Activated T-helper 17 cell treated with anti-CD3 and anti-CD28 coated beads, Interleukin-2, amount 50 U/mL, for 72 hours (primary cell): ENCODE results near the gene LRRK1. TPM values are rescaled to one million over a fixed set of nuclear protein-coding genes. Genes with fewer than 3 reads are reported as not detected.
A peak's percentile ranks its signal among the peaks of the same experiment; 100 is the strongest.

Experiments used
- ATAC-seq: fragments of 150-1000 bp; cut with Tn5 transposase; replicated peaks from 2 replicates; pipeline ENCODE4 v1.10.0; 2021; ENCODE audit warnings: mild to moderate bottlenecking, moderate library complexity
- H3K27ac Mint-ChIP-seq: one replicate; pipeline ENCODE4 v1.8.0; 2022; ENCODE audit warnings: mixed read lengths
- H3K27me3 Mint-ChIP-seq: one replicate; pipeline ENCODE4 v1.8.0; 2022; ENCODE audit warnings: mixed read lengths
- H3K36me3 Mint-ChIP-seq: one replicate; pipeline ENCODE4 v1.8.0; 2022; ENCODE audit warnings: low read depth, mild to moderate bottlenecking, mixed read lengths
- H3K4me1 Mint-ChIP-seq: one replicate; pipeline ENCODE4 v1.8.0; 2022; ENCODE audit warnings: mixed read lengths
- H3K4me3 Mint-ChIP-seq: one replicate; pipeline ENCODE4 v1.8.0; 2022; ENCODE audit warnings: mild to moderate bottlenecking, mixed read lengths
- H3K9me3 Mint-ChIP-seq: one replicate; pipeline ENCODE4 v1.8.0; 2022; ENCODE audit warnings: mixed read lengths
- total RNA-seq, 2 donors: library from RNA; stranded (reverse); gene quantifications; one replicate each; pipeline ENCODE4 v1.2.3, GENCODE V29; 2022

The LRRK1 gene
- total RNA-seq, 2 donors from 2014 or later = 0.74 to 0.82 TPM

DNA sequence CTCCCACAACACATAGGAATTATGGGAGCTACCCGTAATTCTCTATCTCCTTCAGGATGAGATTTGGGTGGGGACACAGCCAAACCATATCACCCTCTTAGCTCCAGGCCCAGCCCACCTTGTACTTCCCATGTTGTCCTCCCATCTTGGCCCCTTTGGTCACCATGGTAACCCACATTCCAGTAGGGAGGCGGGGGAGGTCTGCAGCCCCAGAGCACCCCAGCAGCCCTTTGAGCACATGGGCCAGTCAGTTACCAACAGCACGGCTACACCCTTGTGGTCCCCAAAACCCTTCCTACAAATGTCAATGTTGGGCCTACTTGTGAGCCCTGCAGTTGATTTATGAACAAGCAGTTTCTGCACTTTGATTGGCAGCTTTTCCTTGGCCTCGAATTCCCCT, 84.5 kb downstream of the LRRK1 start:
- no peak for ATAC-seq
- peaks cover 19% of the 10 kb centered on the region for H3K27me3 Mint-ChIP-seq
- peaks cover 7% of the 10 kb centered on the region for H3K4me1 Mint-ChIP-seq
- no peak overlapping the region for H3K27ac Mint-ChIP-seq
- H3K9me3 Mint-ChIP-seq = no peaks in the 10 kb centered on the region
- no peaks in the 10 kb centered on the region for H3K36me3 Mint-ChIP-seq
- no peak overlapping the region for H3K4me3 Mint-ChIP-seq

DNA sequence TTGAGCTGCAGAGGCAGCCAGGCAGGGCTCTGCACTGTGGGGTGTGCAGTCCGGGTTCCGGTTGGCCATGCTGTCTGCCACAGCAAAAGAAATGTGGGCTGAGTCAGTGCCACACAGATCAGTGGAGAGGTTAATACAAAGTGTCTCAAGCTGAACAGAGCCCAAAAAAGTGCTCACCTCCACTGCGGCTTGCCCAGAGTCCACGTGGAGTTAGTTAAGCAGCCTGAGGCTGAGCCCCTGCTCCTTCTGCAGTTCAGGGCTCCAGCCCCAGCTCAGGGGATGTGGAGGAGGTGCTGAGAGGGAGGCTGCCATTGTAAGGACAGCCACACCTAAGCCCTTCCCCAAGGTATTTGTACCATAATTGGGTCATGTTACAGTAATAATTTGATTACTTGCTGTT, 85.3 kb downstream of the LRRK1 start:
- Mint-ChIP-seq H3K36me3 (no peaks in the 10 kb centered on the region), H3K27ac (no peak overlapping the region), H3K27me3 (peaks cover 15% of the 10 kb centered on the region), H3K9me3 (no peaks in the 10 kb centered on the region), H3K4me1 (peaks cover 7% of the 10 kb centered on the region), H3K4me3 (no peak overlapping the region)
- ATAC-seq = no peak

DNA sequence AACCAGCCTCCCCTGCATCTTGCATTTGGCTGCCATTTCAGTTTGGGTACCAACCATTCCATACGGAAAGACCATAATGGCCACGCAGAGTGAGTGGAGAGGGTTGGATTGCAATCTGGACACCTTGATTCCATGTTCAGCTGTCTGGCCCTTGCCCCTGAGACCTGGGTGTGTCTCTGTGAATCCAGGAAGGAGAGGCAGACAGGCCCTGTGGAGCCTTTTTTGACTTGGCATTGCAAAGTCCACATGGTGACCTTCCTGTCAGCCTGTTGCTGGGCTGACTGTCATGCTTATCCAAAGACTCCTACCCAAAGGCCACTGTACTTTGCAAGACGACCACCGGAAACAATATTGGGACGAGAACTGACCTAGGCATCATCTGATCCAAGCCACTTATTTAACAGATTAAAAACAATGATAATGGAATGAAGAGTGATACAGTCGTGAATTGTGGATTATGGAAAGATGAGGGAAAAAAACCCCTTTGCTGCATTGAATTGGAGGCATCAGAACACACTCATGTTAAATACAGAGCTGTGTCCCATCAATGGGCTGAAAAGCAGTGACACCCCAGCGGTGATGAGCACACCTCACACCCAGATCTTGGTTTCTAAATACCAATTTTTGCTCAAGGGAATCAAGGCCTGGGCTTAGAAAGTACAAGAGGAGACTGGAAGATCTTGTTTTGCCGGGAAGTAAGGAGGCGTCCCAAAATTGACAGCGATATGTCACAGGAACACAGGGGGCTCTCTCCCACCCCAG, 86.0 kb downstream of the LRRK1 start:
- H3K27ac Mint-ChIP-seq = no peak overlapping the region
- H3K36me3 Mint-ChIP-seq = no peaks in the 10 kb centered on the region
- no peak for ATAC-seq
- H3K9me3 Mint-ChIP-seq = no peaks in the 10 kb centered on the region
- H3K27me3 Mint-ChIP-seq = peaks cover 11% of the 10 kb centered on the region
- H3K4me1 Mint-ChIP-seq = peaks cover 7% of the 10 kb centered on the region
- no peak overlapping the region for H3K4me3 Mint-ChIP-seq

- Mint-ChIP-seq H3K9me3 (no peaks in the 10 kb centered on the region), H3K27ac (no peak overlapping the region), H3K36me3 (no peaks in the 10 kb centered on the region), H3K4me3 (peak overlapping the region; percentile 89), H3K4me1 (peaks cover 7% of the 10 kb centered on the region), H3K27me3 (no peaks in the 10 kb centered on the region)
- peak; percentile 66 for ATAC-seq
Measured at GRCh38 chr15:101006931-101007691, 88.0 kb downstream of the LRRK1 start.

DNA sequence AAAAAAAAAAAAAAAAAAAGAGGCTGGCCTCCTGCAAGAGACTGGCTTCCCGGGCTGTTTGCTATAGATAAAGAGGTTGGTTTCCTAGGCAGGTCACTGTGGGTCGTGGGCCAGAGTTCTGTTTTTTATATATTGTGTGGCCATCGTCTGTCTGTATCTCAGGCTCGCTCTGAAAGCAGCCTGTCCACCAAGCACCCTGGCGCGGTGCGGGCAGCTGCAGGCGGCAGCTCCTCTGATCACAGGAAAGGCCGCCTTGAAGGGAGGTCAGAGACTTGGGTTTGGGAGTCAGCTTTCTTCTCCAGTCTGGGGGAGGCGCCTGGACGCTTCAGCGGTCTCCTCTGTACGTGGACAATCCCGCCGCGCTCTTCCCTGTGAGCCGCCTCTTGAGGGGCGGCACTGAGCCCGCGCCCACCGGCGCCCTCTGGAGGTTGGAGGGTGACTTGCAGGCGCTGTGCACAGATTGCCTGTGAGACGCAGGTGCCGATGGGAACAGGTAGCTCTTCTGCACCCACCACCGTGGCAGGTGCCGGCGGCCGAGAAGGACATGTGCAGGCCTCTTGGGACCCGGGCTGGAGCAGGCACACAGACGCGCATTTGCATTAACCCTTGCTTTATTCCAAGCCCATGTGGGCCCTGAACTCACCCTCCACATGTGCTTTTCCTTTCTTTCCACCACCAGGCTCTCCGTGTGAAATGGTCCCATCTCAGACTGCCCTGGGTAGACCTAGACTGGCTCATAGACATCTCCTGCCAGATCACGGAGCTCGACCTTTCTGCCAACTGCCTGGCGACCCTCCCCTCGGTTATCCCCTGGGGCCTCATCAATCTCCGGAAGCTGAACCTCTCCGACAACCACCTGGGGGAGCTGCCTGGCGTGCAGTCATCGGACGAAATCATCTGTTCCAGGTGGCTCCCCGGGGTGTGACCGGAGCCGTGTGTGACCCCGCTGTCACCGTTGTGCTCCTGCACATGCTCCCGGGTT, 89.3 kb downstream of the LRRK1 start:
- peak; percentile 91 for ATAC-seq
- Mint-ChIP-seq H3K4me1 (peaks cover 7% of the 10 kb centered on the region), H3K27ac (peak overlapping the region; percentile 67), H3K4me3 (peak overlapping the region; percentile 89), H3K36me3 (no peaks in the 10 kb centered on the region), H3K27me3 (no peaks in the 10 kb centered on the region), H3K9me3 (no peaks in the 10 kb centered on the region)

DNA sequence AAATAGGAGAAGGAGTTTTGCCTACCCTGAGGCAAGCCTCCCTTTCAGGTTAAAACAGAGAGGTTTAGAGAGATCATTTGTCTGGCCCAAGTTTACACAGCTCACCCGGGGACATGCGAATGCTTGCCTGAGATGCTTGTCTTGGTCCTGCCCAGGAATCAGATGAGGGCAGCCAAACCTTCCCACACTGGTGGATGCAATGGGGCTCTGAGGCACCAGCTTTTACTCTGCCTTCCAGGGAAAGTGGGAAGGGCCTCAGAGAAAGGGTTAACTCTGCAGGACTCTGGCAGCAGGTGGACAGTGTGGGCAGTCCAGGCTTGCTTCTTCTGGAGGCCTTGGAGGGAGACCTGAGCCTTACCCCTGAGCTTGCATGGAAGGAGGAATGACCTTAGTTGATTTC, 90.0 kb downstream of the LRRK1 start:
- Mint-ChIP-seq H3K36me3 (no peaks in the 10 kb centered on the region), H3K4me1 (peaks cover 7% of the 10 kb centered on the region), H3K4me3 (peak overlapping the region; percentile 89), H3K27ac (no peak overlapping the region), H3K27me3 (no peaks in the 10 kb centered on the region), H3K9me3 (no peaks in the 10 kb centered on the region)
- ATAC-seq = no peak

- Mint-ChIP-seq H3K27me3 (no peaks in the 10 kb centered on the region), H3K36me3 (no peaks in the 10 kb centered on the region), H3K4me1 (peaks cover 11% of the 10 kb centered on the region), H3K4me3 (no peak overlapping the region), H3K9me3 (no peaks in the 10 kb centered on the region), H3K27ac (no peak overlapping the region)
- no peak for ATAC-seq
Measured at GRCh38 chr15:101010781-101011180, 91.6 kb downstream of the LRRK1 start.

DNA sequence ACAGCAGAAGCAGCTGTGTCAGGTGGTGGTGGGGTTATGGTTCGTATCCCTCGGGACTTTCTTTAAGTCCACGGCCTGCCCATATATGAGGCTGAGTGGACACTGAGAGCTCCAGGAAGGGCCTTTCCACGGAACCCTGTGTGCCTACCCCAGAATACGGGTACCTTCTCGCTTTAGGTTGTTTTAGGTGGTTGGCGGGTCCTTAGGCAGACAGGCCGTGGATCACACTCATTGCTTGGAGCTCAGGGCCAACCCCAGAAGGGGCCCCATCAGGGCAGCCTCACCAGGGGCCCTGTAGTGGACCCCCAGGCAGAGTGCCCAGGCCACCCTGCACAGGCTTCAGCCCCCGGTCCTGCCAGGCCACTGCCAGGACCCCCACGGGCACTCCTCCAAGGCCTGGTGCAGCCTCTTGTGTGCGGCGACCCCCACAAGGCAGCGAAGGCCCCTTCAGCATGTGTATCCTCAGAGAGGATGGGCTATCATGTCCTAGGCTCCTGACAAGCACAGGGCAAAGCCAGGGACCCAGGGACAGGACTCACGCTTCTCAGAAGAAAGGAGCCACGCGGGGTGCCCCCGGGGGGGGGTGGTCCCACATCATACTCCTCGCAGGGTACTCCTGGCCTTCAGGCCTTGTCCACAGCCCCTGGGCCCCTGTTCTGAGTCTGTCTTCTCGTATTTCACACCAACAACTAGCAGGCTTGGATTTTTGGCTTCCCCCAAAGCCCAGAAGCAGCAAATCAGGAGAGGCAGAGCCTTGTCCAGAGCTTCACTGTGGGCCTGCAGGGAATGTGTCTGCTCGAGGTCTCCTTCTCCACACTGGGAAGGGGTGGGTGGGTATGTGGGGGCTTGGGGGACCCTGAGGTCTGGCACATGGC, 93.4 kb downstream of the LRRK1 start:
- ATAC-seq = no peak
- Mint-ChIP-seq H3K27me3 (no peaks in the 10 kb centered on the region), H3K27ac (no peak overlapping the region), H3K9me3 (no peaks in the 10 kb centered on the region), H3K36me3 (no peaks in the 10 kb centered on the region), H3K4me3 (no peak overlapping the region), H3K4me1 (peaks cover 5% of the 10 kb centered on the region)

GRCh38 chr15:101013201-101013550, 94.0 kb downstream of the LRRK1 start:
- Mint-ChIP-seq H3K4me3 (no peak overlapping the region), H3K9me3 (no peaks in the 10 kb centered on the region), H3K36me3 (no peaks in the 10 kb centered on the region), H3K27ac (no peak overlapping the region), H3K4me1 (peaks cover 5% of the 10 kb centered on the region), H3K27me3 (no peaks in the 10 kb centered on the region)
- no peak for ATAC-seq

DNA sequence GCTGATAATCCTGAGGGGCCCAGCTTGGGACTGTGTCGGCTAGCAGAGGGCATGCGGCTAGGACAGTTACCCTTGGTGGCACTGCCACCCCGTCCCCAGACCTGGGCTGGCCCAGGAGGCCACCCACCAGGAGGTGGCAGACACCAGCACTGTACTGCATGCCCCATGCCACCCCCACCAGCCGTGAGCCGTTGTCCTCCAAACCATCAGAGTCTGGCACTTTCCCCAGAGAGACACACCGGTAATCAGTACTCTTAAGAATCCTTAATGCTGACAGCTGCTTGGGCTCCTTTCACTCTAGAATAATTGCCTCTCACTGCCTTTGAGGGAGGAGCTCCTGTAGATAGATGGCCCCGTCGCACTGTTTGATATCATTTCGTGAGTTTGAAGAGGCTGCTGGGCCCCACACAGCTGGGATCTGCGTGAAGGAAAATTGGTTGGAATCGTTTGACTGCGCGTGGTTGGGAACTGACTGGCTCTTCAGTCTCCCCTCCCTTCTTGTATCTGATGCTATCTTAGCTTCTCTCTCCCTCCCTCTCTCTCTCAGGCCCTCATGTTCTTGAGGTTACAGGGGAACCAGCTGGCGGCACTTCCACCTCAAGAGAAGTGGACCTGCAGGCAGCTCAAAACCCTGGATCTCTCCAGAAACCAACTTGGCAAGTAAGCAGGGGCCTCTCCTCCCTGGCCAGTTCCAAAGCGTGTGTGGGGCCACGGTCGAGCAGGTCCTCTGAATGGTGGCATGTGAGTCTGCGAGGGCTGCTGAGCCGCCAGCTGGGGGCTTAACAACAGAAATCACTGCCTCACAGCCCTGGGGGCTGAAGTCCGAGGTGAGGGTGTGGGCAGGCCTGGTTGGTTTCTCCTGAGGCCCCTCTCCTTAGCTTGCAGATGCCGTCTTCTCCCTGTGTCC, 94.9 kb downstream of the LRRK1 start:
- Mint-ChIP-seq H3K27ac (no peak overlapping the region), H3K27me3 (no peaks in the 10 kb centered on the region), H3K9me3 (no peaks in the 10 kb centered on the region), H3K4me1 (peaks cover 5% of the 10 kb centered on the region), H3K4me3 (no peak overlapping the region), H3K36me3 (no peaks in the 10 kb centered on the region)
- ATAC-seq = no peak

DNA sequence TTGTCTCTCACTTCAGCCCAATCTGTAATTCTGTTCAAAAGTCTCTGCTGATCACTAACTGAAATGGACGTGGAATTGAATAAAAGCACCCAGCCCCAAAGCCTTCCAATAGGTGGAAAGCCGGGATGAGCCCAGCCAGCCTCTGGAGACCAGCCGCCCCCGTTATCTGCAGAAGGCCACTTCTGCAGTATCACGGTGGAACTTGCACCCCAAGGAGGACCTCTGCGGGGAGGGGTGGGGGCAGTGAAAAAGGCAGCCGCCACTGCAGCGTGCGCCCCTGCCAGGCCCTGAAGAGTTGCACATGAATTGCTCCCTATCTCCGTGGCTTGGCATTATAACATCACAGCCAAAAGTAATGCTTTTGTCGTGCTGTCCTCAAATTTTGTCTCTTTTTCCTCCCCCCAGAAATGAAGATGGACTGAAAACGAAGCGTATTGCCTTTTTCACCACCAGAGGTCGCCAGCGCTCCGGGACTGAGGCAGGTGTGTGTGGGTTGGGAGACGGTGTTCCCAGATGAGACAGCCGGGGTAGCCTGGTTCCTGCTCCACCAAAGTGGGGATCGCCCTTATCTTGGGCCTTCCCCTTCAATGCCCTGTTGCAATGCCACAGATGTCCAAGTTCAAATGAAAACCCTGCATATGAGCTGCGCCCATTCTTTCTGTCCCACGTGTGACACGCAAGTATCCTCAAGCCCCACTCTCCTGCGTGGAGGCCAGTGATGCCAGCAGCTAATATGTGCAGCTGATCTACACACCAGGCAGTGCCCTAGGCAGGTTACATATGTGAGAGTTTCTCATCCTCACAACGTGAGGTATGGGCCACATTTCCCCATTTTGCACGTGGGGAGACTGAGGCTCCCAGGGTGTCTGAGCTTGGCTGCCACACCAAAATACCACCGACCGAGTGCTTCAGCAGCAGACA, 96.0 kb downstream of the LRRK1 start:
- H3K27ac Mint-ChIP-seq = no peak overlapping the region
- peaks cover 5% of the 10 kb centered on the region for H3K4me1 Mint-ChIP-seq
- H3K4me3 Mint-ChIP-seq = no peak overlapping the region
- no peaks in the 10 kb centered on the region for H3K9me3 Mint-ChIP-seq
- ATAC-seq = peak; percentile 73
- H3K36me3 Mint-ChIP-seq = no peaks in the 10 kb centered on the region
- no peaks in the 10 kb centered on the region for H3K27me3 Mint-ChIP-seq

DNA sequence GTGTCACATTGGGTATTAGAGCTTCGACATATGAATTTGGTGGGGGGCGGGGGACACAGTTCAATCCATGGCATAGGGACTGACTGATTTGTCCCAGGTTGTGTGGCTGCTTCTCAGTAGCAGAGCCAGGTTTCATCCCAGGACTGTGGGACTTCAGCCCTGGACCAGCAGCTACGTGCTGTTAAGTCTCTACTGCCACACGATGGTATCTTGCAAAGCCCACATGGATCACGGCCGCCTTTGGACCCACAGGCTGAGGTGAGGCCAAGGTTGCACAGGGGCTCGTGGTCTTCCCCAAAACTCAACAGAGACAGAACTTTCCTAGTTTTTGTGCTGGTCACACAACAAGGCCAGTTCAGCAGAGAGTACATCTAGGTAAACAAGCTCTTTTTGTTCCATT, 97.4 kb downstream of the LRRK1 start:
- no peak overlapping the region for H3K27ac Mint-ChIP-seq
- no peaks in the 10 kb centered on the region for H3K27me3 Mint-ChIP-seq
- no peaks in the 10 kb centered on the region for H3K36me3 Mint-ChIP-seq
- no peaks in the 10 kb centered on the region for H3K9me3 Mint-ChIP-seq
- no peak for ATAC-seq
- H3K4me1 Mint-ChIP-seq = peaks cover 5% of the 10 kb centered on the region
- no peak overlapping the region for H3K4me3 Mint-ChIP-seq
